CD14-positive monocyte (primary cell): ENCODE measurements around the gene OR13C8. TPM values are rescaled to one million over a fixed set of nuclear protein-coding genes. Genes with fewer than 3 reads are reported as not detected.

Source experiments
- DNase-seq, 3 donors: peaks; one replicate each; pipeline ENCODE4 v3.0.0-alpha.2; 2011 to 2022
- H2AFZ ChIP-seq: 2 replicates; pipeline ENCODE4 v1.6.0; 2012; ENCODE audit warnings: mild to moderate bottlenecking, low read depth, low read length, inconsistent platforms; ENCODE audit not compliant: insufficient read depth, poor library complexity, severe bottlenecking
- H3K27ac ChIP-seq, 2 donors: 1 replicate in 1 of 2; 2 replicates in 1 of 2; pipeline ENCODE4 v1.5.1; 2012 to 2013; ENCODE audit warnings: low read length in 2 of 2, control low read depth in 1 of 2, inconsistent platforms in 1 of 2, low read depth in 1 of 2, mild to moderate bottlenecking in 1 of 2
- H3K27me3 ChIP-seq, 2 donors: one replicate each; pipeline versions ENCODE4 v1.6.0 to v1.6.1; 2011 to 2013; ENCODE audit warnings: low read length in 2 of 2; ENCODE audit not compliant: control insufficient read depth in 2 of 2, insufficient read depth in 2 of 2
- H3K36me3 ChIP-seq, 2 donors: replicated peaks in 1 of 2; 1 replicate in 1 of 2; 2 replicates in 1 of 2; pipeline versions ENCODE4 v1.5.1 to v1.6.1; 2012 to 2013; ENCODE audit warnings: low read length in 2 of 2, control low read depth in 1 of 2, inconsistent platforms in 1 of 2, mild to moderate bottlenecking in 1 of 2; ENCODE audit not compliant: insufficient read depth in 2 of 2, control insufficient read depth in 1 of 2
- H3K4me1 ChIP-seq, 2 donors: 1 replicate in 1 of 2; 2 replicates in 1 of 2; pipeline versions ENCODE4 v1.5.1 to v1.6.1; 2012 to 2013; ENCODE audit warnings: low read length in 2 of 2, control low read depth in 1 of 2, inconsistent platforms in 1 of 2, mild to moderate bottlenecking in 1 of 2, moderate library complexity in 1 of 2; ENCODE audit not compliant: insufficient read depth in 2 of 2, control insufficient read depth in 1 of 2
- H3K4me2 ChIP-seq: replicated peaks from 2 replicates; pipeline ENCODE3; 2012; ENCODE audit warnings: low read length, moderate library complexity, mild to moderate bottlenecking; ENCODE audit not compliant: poor library complexity, severe bottlenecking; ENCODE audit errors: extremely low read depth
- H3K4me3 ChIP-seq, 3 experiments: fragments of 200-600 bp in 1 of 3; sonication (generic) in 1 of 3; replicated peaks in 1 of 3; 1 replicate in 2 of 3; 2 replicates in 1 of 3; pipeline ENCODE4 v1.5.1; 2011 to 2013; ENCODE audit warnings: low read length in 3 of 3, mild to moderate bottlenecking in 3 of 3, control low read depth in 2 of 3, low read depth in 2 of 3, inconsistent platforms in 1 of 3, moderate library complexity in 1 of 3
- H3K79me2 ChIP-seq: 2 replicates; pipeline ENCODE4 v1.6.0; 2012; ENCODE audit warnings: mild to moderate bottlenecking, control low read depth, inconsistent platforms, low read length, moderate library complexity; ENCODE audit not compliant: insufficient read depth
- H3K9ac ChIP-seq: 2 replicates; pipeline ENCODE4 v1.6.0; 2017; ENCODE audit warnings: low read length, mild to moderate bottlenecking; ENCODE audit not compliant: insufficient read depth, poor library complexity, severe bottlenecking
- H3K9me3 ChIP-seq, 2 donors: replicated peaks in 1 of 2; 1 replicate in 1 of 2; 2 replicates in 1 of 2; pipeline versions ENCODE4 v1.5.1 to v1.6.1; 2012 to 2013; ENCODE audit warnings: low read length in 2 of 2, control low read depth in 1 of 2; ENCODE audit not compliant: control insufficient read depth in 1 of 2, insufficient read depth in 1 of 2
- H4K20me1 ChIP-seq: 2 replicates; pipeline ENCODE4 v1.6.0; 2012; ENCODE audit warnings: mild to moderate bottlenecking, low read length, control low read depth, moderate library complexity; ENCODE audit not compliant: insufficient read depth
- H3K27ac Mint-ChIP-seq, 7 donors: one replicate each; pipeline ENCODE4 v1.8.0; 2020; ENCODE audit warnings: mild to moderate bottlenecking in 7 of 7, mixed read lengths in 7 of 7, moderate library complexity in 6 of 7, inconsistent platforms in 2 of 7
- H3K27me3 Mint-ChIP-seq, 3 donors: one replicate each; pipeline ENCODE4 v1.8.0; 2021 to 2022; ENCODE audit warnings: low read depth in 3 of 3, mild to moderate bottlenecking in 3 of 3, mixed read lengths in 3 of 3, moderate library complexity in 3 of 3, inconsistent platforms in 1 of 3
- H3K36me3 Mint-ChIP-seq, 2 donors: one replicate each; pipeline ENCODE4 v1.8.0; 2020; ENCODE audit warnings: mixed read lengths in 2 of 2, inconsistent platforms in 1 of 2, mild to moderate bottlenecking in 1 of 2
- H3K4me1 Mint-ChIP-seq: one replicate; pipeline ENCODE4 v1.8.0; 2020; ENCODE audit warnings: mild to moderate bottlenecking, mixed read lengths
- H3K4me3 Mint-ChIP-seq, 2 donors: one replicate each; pipeline ENCODE4 v1.8.0; 2020; ENCODE audit warnings: mild to moderate bottlenecking in 2 of 2, mixed read lengths in 2 of 2, moderate library complexity in 1 of 2
- H3K9me3 Mint-ChIP-seq, 7 donors: one replicate each; pipeline ENCODE4 v1.8.0; 2020 to 2022; ENCODE audit warnings: mixed read lengths in 7 of 7, mild to moderate bottlenecking in 6 of 7, moderate library complexity in 6 of 7, inconsistent platforms in 2 of 7
- CTCF ChIP-seq: fragments of 200-600 bp; IDR thresholded peaks from one replicate; pipeline ENCODE4 v1.8.0; 2022; ENCODE audit warnings: antibody characterized with exemption, mild to moderate bottlenecking
- WGBS: methylation state at CpG from one replicate; pipeline ENCODE4 v1.1.5; 2013; ENCODE audit warnings: missing lambda C conversion rate; ENCODE audit not compliant: insufficient coverage; 5-methylcytosine and 5-hydroxymethylcytosine counted together
- intact Hi-C, 2 donors: fragments of 100-400 bp; cut with micrococcal nuclease; formaldehyde crosslinking; loops; one replicate each; pipeline versions ENCODE4 v1.15.0 to v1.15.1; 2023
- polyA plus RNA-seq, 3 donors: library from polyadenylated mRNA; depleted of rRNA in 1 of 3; unstranded in 2 of 3; stranded (reverse) in 1 of 3; fragments of 300-500 nt in 2 of 3; fragments of >200 nt in 1 of 3; fragmentation: Illumina TruSeq in 2 of 3; gene quantifications; 1 replicate in 2 of 3; 2 replicates in 1 of 3; pipeline ENCODE4 v1.2.3, GENCODE V29; 2012 to 2021

Gene OR13C8
- polyA plus RNA-seq, 3 donors: not detected

DNA sequence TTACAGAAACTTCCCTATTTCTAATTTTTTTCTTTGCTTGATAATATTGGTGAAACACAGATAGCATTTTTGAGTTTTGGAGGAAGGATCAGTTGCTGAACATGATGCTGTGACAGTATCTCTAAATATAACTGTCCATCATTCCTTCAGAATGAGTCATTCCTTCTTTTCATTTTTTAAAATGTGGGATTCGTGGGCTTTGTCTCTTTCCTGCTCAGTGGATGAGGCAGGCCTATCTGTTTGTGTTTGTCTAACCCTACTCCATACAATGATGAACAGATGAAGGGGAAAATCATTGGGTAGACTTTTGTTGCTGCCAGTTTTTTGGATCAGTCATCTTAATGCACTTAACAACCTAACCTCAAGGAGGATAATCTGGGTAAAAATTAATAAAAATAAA, 15.7 kb upstream of the OR13C8 start:
- Mint-ChIP-seq H3K27me3 (no peaks in the 10 kb centered on the region), H3K9me3 (peaks cover 2 to 14% (median 7%) of the 10 kb centered on the region in 7 donors), H3K4me1 (no peaks in the 10 kb centered on the region), H3K27ac (no peak overlapping the region), H3K4me3 (no peak overlapping the region), H3K36me3 (no peaks in the 10 kb centered on the region)
- DNase-seq: no peak
- H4K20me1 ChIP-seq: no peaks in the 10 kb centered on the region
- no peaks in the 10 kb centered on the region for H3K27me3 ChIP-seq
- no peak overlapping the region for H3K27ac ChIP-seq
- no peak for TF ChIP-seq CTCF
- H3K9me3 ChIP-seq: peaks cover 11 to 14% of the 10 kb centered on the region in 2 donors
- intact Hi-C loops: no loop called here
- no peaks in the 10 kb centered on the region for H3K79me2 ChIP-seq
- no peak overlapping the region for H3K4me3 ChIP-seq
- no peaks in the 10 kb centered on the region for H3K36me3 ChIP-seq
- no CpG with 5 or more reads among the region's 1 CpG for WGBS
- H3K9ac ChIP-seq: no peak overlapping the region
- no peak overlapping the region for H3K4me2 ChIP-seq
- H3K4me1 ChIP-seq: no peaks in the 10 kb centered on the region
- H2AFZ ChIP-seq: no peak overlapping the region

GRCh38 chr9:104555521-104555920, 13.4 kb upstream of the OR13C8 start:
- Mint-ChIP-seq H3K27me3 (peaks cover 0 to 1% (median 0%) of the 10 kb centered on the region in 3 donors), H3K4me1 (no peaks in the 10 kb centered on the region), H3K36me3 (no peaks in the 10 kb centered on the region), H3K9me3 (peaks cover 3 to 14% (median 10%) of the 10 kb centered on the region in 7 donors), H3K27ac (no peak overlapping the region), H3K4me3 (no peak overlapping the region)
- no CpG with 5 or more reads among the region's 1 CpG for WGBS
- H3K27ac ChIP-seq: no peak overlapping the region
- no peak overlapping the region for H3K4me3 ChIP-seq
- no peak for TF ChIP-seq CTCF
- H3K4me1 ChIP-seq: no peaks in the 10 kb centered on the region
- H3K9ac ChIP-seq: no peak overlapping the region
- no peaks in the 10 kb centered on the region for H4K20me1 ChIP-seq
- H3K79me2 ChIP-seq: no peaks in the 10 kb centered on the region
- H3K9me3 ChIP-seq: peaks cover 11 to 14% of the 10 kb centered on the region in 2 donors
- DNase-seq: no peak
- H3K36me3 ChIP-seq: no peaks in the 10 kb centered on the region
- no peak overlapping the region for H2AFZ ChIP-seq
- no peaks in the 10 kb centered on the region for H3K27me3 ChIP-seq
- H3K4me2 ChIP-seq: no peak overlapping the region
- intact Hi-C loops: no loop called here
